WTC11 (cell line): ENCODE results near the gene NOS1.

Experiments used
- ESRRA ChIP-seq: sonication (generic); formaldehyde crosslinking; IDR thresholded peaks from 2 replicates; pipeline ENCODE4 v1.8.1; 2022; ENCODE audit warnings: mild to moderate bottlenecking, missing genetic modification reagents, borderline replicate concordance
- GABPB1 ChIP-seq: sonication (generic); formaldehyde crosslinking; IDR thresholded peaks from 2 replicates; pipeline ENCODE4 v1.8.1; 2023; ENCODE audit warnings: mild to moderate bottlenecking, missing genetic modification reagents
- RORB ChIP-seq: fragments of 250-450 bp; sonication (Bioruptor Pico); IDR thresholded peaks from 2 replicates; pipeline ENCODE4 v1.9.0; 2021; ENCODE audit warnings: mild to moderate bottlenecking
- SMAD3 ChIP-seq: sonication (generic); formaldehyde crosslinking; IDR thresholded peaks from 2 replicates; pipeline ENCODE4 v1.8.0; 2022; ENCODE audit warnings: missing genetic modification reagents, mild to moderate bottlenecking, borderline replicate concordance
- SMAD4 ChIP-seq: sonication (generic); formaldehyde crosslinking; IDR thresholded peaks from 2 replicates; pipeline ENCODE4 v1.8.0; 2022; ENCODE audit warnings: mild to moderate bottlenecking, missing genetic modification reagents
- TEAD1 ChIP-seq: sonication (generic); formaldehyde crosslinking; IDR thresholded peaks from 2 replicates; pipeline ENCODE4 v1.8.0; 2022; ENCODE audit warnings: mild to moderate bottlenecking, missing genetic modification reagents
- TEAD4 ChIP-seq: sonication (generic); formaldehyde crosslinking; IDR thresholded peaks from 2 replicates; pipeline ENCODE4 v1.8.0; 2022; ENCODE audit warnings: mild to moderate bottlenecking, missing genetic modification reagents
- TF ChIP-seq, protein P1 (sequence below): fragments of 200-600 bp; IDR thresholded peaks from 2 replicates; pipeline ENCODE4 v1.8.0; 2022; ENCODE audit warnings: antibody characterized with exemption
- TF ChIP-seq, protein P2 (sequence below): sonication (generic); formaldehyde crosslinking; IDR thresholded peaks from 2 replicates; pipeline ENCODE4 v1.8.0; 2022; ENCODE audit warnings: mild to moderate bottlenecking, missing genetic modification reagents
- TF ChIP-seq, protein P3 (sequence below): sonication (generic); formaldehyde crosslinking; IDR thresholded peaks from 2 replicates; pipeline ENCODE4 v1.8.1; 2023; ENCODE audit warnings: mild to moderate bottlenecking, moderate library complexity, missing genetic modification reagents

DNA sequence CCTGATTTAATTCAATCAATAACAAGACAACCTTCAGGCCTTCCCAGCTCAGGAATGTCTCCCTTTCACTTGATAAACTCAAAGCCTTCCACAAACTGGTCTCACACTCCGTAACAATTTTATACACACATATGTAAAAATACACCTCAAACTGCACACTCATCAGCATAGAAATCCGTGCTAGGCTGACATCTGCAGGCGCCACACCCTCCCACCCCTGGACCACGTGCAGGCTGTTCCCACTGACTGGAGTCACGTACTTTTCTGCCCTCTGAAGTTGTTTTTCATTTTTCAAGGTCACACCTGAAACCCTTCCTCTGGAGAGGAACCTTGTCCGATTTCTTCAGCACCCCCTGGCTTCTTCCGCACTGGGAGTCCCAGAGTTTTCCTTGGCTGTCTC is 198.8 kb downstream of the NOS1 start:
- TF ChIP-seq ESRRA (CRISPR knock-in tag) (no peak), TEAD1 (no peak), GABPB1 (CRISPR knock-in tag) (no peak), TEAD4 (no peak), RORB (CRISPR knock-in tag) (no peak), SMAD4 (no peak), SMAD3 (CRISPR knock-in tag) (no peak)
- TF ChIP-seq, protein P1, sequence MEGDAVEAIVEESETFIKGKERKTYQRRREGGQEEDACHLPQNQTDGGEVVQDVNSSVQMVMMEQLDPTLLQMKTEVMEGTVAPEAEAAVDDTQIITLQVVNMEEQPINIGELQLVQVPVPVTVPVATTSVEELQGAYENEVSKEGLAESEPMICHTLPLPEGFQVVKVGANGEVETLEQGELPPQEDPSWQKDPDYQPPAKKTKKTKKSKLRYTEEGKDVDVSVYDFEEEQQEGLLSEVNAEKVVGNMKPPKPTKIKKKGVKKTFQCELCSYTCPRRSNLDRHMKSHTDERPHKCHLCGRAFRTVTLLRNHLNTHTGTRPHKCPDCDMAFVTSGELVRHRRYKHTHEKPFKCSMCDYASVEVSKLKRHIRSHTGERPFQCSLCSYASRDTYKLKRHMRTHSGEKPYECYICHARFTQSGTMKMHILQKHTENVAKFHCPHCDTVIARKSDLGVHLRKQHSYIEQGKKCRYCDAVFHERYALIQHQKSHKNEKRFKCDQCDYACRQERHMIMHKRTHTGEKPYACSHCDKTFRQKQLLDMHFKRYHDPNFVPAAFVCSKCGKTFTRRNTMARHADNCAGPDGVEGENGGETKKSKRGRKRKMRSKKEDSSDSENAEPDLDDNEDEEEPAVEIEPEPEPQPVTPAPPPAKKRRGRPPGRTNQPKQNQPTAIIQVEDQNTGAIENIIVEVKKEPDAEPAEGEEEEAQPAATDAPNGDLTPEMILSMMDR, result no peak
- TF ChIP-seq, protein P2, sequence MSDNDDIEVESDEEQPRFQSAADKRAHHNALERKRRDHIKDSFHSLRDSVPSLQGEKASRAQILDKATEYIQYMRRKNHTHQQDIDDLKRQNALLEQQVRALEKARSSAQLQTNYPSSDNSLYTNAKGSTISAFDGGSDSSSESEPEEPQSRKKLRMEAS, result no peak
- TF ChIP-seq, protein P3, sequence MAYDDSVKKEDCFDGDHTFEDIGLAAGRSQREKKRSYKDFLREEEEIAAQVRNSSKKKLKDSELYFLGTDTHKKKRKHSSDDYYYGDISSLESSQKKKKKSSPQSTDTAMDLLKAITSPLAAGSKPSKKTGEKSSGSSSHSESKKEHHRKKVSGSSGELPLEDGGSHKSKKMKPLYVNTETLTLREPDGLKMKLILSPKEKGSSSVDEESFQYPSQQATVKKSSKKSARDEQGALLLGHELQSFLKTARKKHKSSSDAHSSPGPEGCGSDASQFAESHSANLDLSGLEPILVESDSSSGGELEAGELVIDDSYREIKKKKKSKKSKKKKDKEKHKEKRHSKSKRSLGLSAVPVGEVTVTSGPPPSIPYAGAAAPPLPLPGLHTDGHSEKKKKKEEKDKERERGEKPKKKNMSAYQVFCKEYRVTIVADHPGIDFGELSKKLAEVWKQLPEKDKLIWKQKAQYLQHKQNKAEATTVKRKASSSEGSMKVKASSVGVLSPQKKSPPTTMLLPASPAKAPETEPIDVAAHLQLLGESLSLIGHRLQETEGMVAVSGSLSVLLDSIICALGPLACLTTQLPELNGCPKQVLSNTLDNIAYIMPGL (CRISPR knock-in tag), result no peak
